HepG2 (cell line): ENCODE data around the gene ETV5. TPM values are rescaled to one million over a fixed set of nuclear protein-coding genes. Genes with fewer than 3 reads are reported as not detected.

Experiments
- ATAC-seq: fragments of 200-7000 bp; cut with Tn5 transposase; 3 replicates; pipeline ENCODE4 v1.9.1; 2020; ENCODE audit warnings: mild to moderate bottlenecking, moderate library complexity
- BruUV-seq: library from RNA; stranded (reverse); fragments of 400-500 nt; replicated peaks from 2 replicates; lab custom pipeline; 2021; lab: Mats Ljungman, UMichigan
- CTCF ChIA-PET: fragments of 300-600 bp; formaldehyde crosslinking; extraction: SDS; loops from one replicate; lab custom pipeline; 2021; ENCODE audit warnings: low total read pairs, inconsistent platforms, low intra/inter-chr PET ratio; lab: Yijun Ruan, JAX
- POLR2A ChIA-PET: fragments of 350-600 bp; sonication (Branson Sonifier 250); formaldehyde crosslinking; loops from one replicate; lab custom pipeline; 2020; ENCODE audit warnings: antibody characterized with exemption, inconsistent platforms; lab: Yijun Ruan, JAX
- DNase-seq: peaks from one replicate; pipeline ENCODE4 v3.0.0-alpha.2; 2015; ENCODE audit warnings: low spot score
- FAIRE-seq: peaks from 3 replicates; lab custom pipeline; 2011; peaks lifted over from hg19 to GRCh38; lab: Jason Lieb, UNC
- H2AFZ ChIP-seq: one replicate; pipeline ENCODE4 v1.6.1; 2011; ENCODE audit warnings: low read length, inconsistent platforms
- H3K27ac ChIP-seq: fragments of 300-600 bp; 3 replicates; pipeline ENCODE4 v1.8.0; 2011; ENCODE audit warnings: mixed run types, mild to moderate bottlenecking, mixed read lengths, low read length, inconsistent platforms; ENCODE audit not compliant: insufficient read depth; ENCODE audit errors: extremely low read length
- H3K27me3 ChIP-seq, 2 experiments: fragments of 200-600 bp in 1 of 2; 2 replicates in 1 of 2; 3 replicates in 1 of 2; pipeline versions ENCODE4 v1.6.0 to v1.8.0; 2011; ENCODE audit warnings: low read length in 2 of 2, mild to moderate bottlenecking in 2 of 2, moderate library complexity in 2 of 2, inconsistent platforms in 1 of 2; ENCODE audit not compliant: insufficient read depth in 2 of 2, control insufficient read depth in 1 of 2
- H3K36me3 ChIP-seq, 2 experiments: fragments of 200-600 bp in 1 of 2; replicated peaks in 1 of 2; 2 replicates in 1 of 2; 3 replicates in 1 of 2; pipeline versions ENCODE4 v1.5.1 to v1.8.0; 2011; ENCODE audit warnings: low read length in 2 of 2, inconsistent platforms in 1 of 2; ENCODE audit not compliant: insufficient read depth in 2 of 2, control insufficient read depth in 1 of 2
- H3K4me1 ChIP-seq: 2 replicates; pipeline ENCODE4 v1.5.1; 2012; ENCODE audit warnings: low read length, inconsistent platforms; ENCODE audit not compliant: insufficient read depth
- H3K4me2 ChIP-seq: 2 replicates; pipeline ENCODE4 v1.6.0; 2011; ENCODE audit warnings: low read depth, low read length, inconsistent platforms
- H3K4me3 ChIP-seq, 3 experiments: fragments of 200-600 bp in 1 of 3; sonication (generic), shearing (Covaris generic) in 1 of 3; replicated peaks in 1 of 3; 2 replicates each; pipeline ENCODE4 v1.5.1; 2011 to 2016; ENCODE audit warnings: low read length in 3 of 3, inconsistent platforms in 2 of 3, low read depth in 2 of 3, mild to moderate bottlenecking in 2 of 3, control low read depth in 1 of 3, mixed read lengths in 1 of 3; ENCODE audit not compliant: insufficient read depth in 1 of 3
- H3K79me2 ChIP-seq: one replicate; pipeline ENCODE4 v1.6.1; 2011; ENCODE audit warnings: low read length, inconsistent platforms; ENCODE audit not compliant: insufficient read depth
- H3K9ac ChIP-seq: 2 replicates; pipeline ENCODE4 v1.6.0; 2011; ENCODE audit warnings: mild to moderate bottlenecking, low read depth, low read length, inconsistent platforms; ENCODE audit not compliant: insufficient read depth
- H3K9me3 ChIP-seq: 2 replicates; pipeline ENCODE4 v1.5.1; 2012; ENCODE audit warnings: mild to moderate bottlenecking, low read length
- H4K20me1 ChIP-seq: 2 replicates; pipeline ENCODE4 v1.6.0; 2011; ENCODE audit warnings: inconsistent platforms, mild to moderate bottlenecking, low read length, moderate library complexity; ENCODE audit not compliant: insufficient read depth
- MAFK ChIP-seq, 2 experiments: IDR thresholded peaks in 1 of 2; conservative IDR thresholded peaks in 1 of 2; 2 replicates each; pipeline ENCODE4 v1.6.1; 2011; ENCODE audit warnings: improper control_type of control experiment in 2 of 2, low read length in 2 of 2
- NFKBIZ ChIP-seq: IDR thresholded peaks from 2 replicates; pipeline ENCODE4 v1.6.1; 2018; ENCODE audit warnings: missing genetic modification reagents, missing compliant biosample characterization
- SRSF4 ChIP-seq: fragments of 200-400 bp; formaldehyde crosslinking; IDR thresholded peaks from one replicate; pipeline ENCODE4 v1.6.1; 2018; ENCODE audit warnings: mild to moderate bottlenecking, low read depth, low read length, moderate library complexity; ENCODE audit not compliant: poor library complexity, severe bottlenecking
- ZBTB7A ChIP-seq: sonication (generic); formaldehyde crosslinking; IDR thresholded peaks from 2 replicates; pipeline ENCODE4 v1.8.0; 2022; ENCODE audit warnings: mild to moderate bottlenecking, missing genetic modification reagents
- ZNF101 ChIP-seq: sonication (generic); formaldehyde crosslinking; IDR thresholded peaks from 2 replicates; pipeline ENCODE4 v1.4.0; 2020; ENCODE audit warnings: mild to moderate bottlenecking, low read depth, missing genetic modification reagents, borderline replicate concordance
- ZNF503 ChIP-seq: sonication (generic); formaldehyde crosslinking; IDR thresholded peaks from 2 replicates; pipeline ENCODE4 v1.4.0; 2020; ENCODE audit warnings: missing genetic modification reagents
- ZNF7 ChIP-seq: IDR thresholded peaks from 2 replicates; pipeline ENCODE4 v1.6.1; 2016; ENCODE audit warnings: missing biosample characterization, missing genetic modification reagents
- ZSCAN9 ChIP-seq: IDR thresholded peaks from 2 replicates; pipeline ENCODE4 v1.6.1; 2016; ENCODE audit warnings: borderline replicate concordance
- WGBS: methylation state at CpG from one replicate; pipeline ENCODE4 v1.1.6; 2017; ENCODE audit warnings: low lambda C conversion rate; 5-methylcytosine and 5-hydroxymethylcytosine counted together
- in situ Hi-C: cut with HindIII; loops from 2 replicates; pipeline ENCODE4 v1.10.0; 2017; ENCODE audit warnings: low pct_unique_long_range_greater_than_20kb; ENCODE audit not compliant: extremely low pct_ligation_motif_present
- intact Hi-C: fragments of 100-400 bp; cut with micrococcal nuclease; formaldehyde crosslinking; loops from one replicate; pipeline ENCODE4 v1.10.0; 2022; ENCODE audit not compliant: unreplicated experiment
- polyA plus RNA-seq, 8 experiments: library from polyadenylated mRNA; depleted of rRNA in 3 of 8; stranded (reverse) in 7 of 8; unstranded in 1 of 8; fragments of >200 nt; fragmentation: Illumina TruSeq in 4 of 8; extraction: Trizol in 4 of 8; gene quantifications; 2 replicates each; pipeline versions ENCODE4 v1.2.1 to v1.2.3, GENCODE V29; 2011 to 2016; ENCODE audit warnings: low read depth in 4 of 8, missing spikeins in 1 of 8, mixed read lengths in 1 of 8; ENCODE audit not compliant: insufficient read depth in 1 of 8
- total RNA-seq, 5 experiments: library from RNA; depleted of rRNA; stranded (reverse); fragments of >200 nt; fragmentation: Illumina TruSeq; extraction: Trizol; gene quantifications; 2 replicates each; pipeline ENCODE4 v1.2.3, GENCODE V29; 2016; ENCODE audit warnings: low read depth in 1 of 5

ETV5 gene
- total and polyA plus RNA-seq, 2 of the 13 experiments (the other 11 are each of a cell fraction or from before 2014, with no cell fraction given): 52.9 to 57.2 TPM

DNA sequence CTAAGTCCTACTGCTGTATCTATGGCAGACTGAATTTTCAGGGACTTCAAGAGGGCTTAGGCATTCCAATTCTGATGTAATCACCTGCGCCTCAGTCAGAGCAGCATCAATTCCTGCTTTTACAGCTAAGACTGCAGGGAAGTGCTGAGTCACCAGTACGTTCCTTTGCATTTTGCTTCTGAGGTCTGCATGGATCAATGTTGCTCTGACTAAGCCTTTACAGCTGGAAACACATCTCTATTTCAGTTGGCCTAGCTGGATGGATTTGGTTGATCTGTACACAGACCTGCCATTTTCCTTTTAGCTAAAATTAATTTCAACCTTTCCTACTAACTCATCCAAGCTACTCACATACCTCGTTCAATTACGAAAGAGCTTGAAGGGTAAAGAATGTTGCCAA lies 51.3 kb downstream of the ETV5 start:
- Histone ChIP-seq H3K36me3 (peaks cover 41 to 92% of the 10 kb centered on the region in 2 experiments), H3K4me3 (no peak overlapping the region), H3K27ac (no peak overlapping the region), H4K20me1 (no peaks in the 10 kb centered on the region), H3K4me1 (no peaks in the 10 kb centered on the region), H2AFZ (no peak overlapping the region), H3K4me2 (no peak overlapping the region), H3K9me3 (no peaks in the 10 kb centered on the region), H3K27me3 (no peaks in the 10 kb centered on the region), H3K79me2 (no peaks in the 10 kb centered on the region), H3K9ac (no peak overlapping the region)
- TF ChIP-seq MAFK (conservative IDR thresholded peaks at IDR 0.05 in 1 of 2, IDR thresholded peaks at IDR 0.05 in 1 of 2; ENCODE audit: low read length in 2 of 2) (peak; percentile 26 to 41; a peak in 2 of 4 replicates), ZNF503 (no peak), ZNF101 (CRISPR knock-in tag) (no peak), ZBTB7A (CRISPR knock-in tag) (no peak)
- in situ Hi-C loops (no loop called here), intact Hi-C loops (no loop called here)
- DNase-seq (no peak), FAIRE-seq (no peak), ATAC-seq (no peak)
- ChIA-PET POLR2A (no interaction called here), CTCF (no interaction called here)
- no TSS peak for BruUV-seq
- WGBS: 97% methylated on average over 4 of the region's 4 CpGs

DNA sequence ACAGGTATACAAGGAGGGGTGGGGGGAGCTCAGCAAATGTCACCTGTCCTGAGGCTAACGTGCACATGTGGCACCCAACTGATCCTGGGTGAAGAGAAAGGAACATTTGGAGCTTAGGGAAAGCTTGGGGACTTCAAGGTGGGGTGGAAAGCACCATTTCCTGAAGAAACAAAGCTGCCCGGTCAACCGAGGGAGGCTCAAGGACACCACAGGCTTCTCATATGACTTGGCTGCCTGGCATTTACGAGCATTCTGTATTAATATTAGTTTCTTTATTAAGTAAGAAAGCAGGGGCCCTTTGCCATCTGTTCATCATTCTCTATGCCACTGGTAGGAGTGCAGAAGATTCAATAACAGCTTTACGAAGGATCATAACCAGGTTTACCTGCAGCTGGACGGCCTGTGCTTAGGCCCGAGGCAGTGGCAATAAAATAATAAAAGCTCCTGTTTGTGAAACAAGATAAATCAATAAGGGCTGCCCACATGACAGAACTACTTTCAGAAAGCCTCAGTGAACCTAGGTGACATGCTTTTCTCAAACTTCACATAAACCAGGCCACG lies 54.0 kb downstream of the ETV5 start:
- H3K4me3 ChIP-seq: no peak overlapping the region
- TF ChIP-seq ZSCAN9 (CRISPR knock-in tag): no peak
- TF ChIP-seq SRSF4: no peak
- TF ChIP-seq ZNF7 (CRISPR knock-in tag): no peak
- TF ChIP-seq NFKBIZ (CRISPR knock-in tag): no peak
- intact Hi-C loops: no loop called here
- H2AFZ ChIP-seq: no peak overlapping the region
- ATAC-seq (no peak), DNase-seq (no peak), FAIRE-seq (no peak)
- H3K9me3 ChIP-seq: no peaks in the 10 kb centered on the region
- H3K27me3 ChIP-seq: no peaks in the 10 kb centered on the region
- H3K79me2 ChIP-seq: no peaks in the 10 kb centered on the region
- in situ Hi-C loops: no loop called here
- H4K20me1 ChIP-seq: no peaks in the 10 kb centered on the region
- ChIA-PET POLR2A (interaction anchor here (1.1 kb wide), 1 partner anchor 9 kb away, joined by 3 read pairs; no protein-coding TSS in a partner anchor), CTCF (no interaction called here)
- H3K36me3 ChIP-seq: peaks cover 54 to 92% of the 10 kb centered on the region in 2 experiments
- no peak overlapping the region for H3K27ac ChIP-seq
- H3K4me2 ChIP-seq: no peak overlapping the region
- no peaks in the 10 kb centered on the region for H3K4me1 ChIP-seq
- 97% methylated on average over 8 of the region's 8 CpGs for WGBS
- no peak overlapping the region for H3K9ac ChIP-seq
- BruUV-seq: no TSS peak
